D721Med (cell line): Measurements from ENCODE around the gene ZSCAN10.

Experiments
- DNase-seq: peaks from one replicate; pipeline ENCODE4 v3.0.0; 2011; ENCODE audit warnings: low spot score; ENCODE audit not compliant: insufficient read length
- FAIRE-seq: peaks from 2 replicates; lab custom pipeline; 2011; peaks lifted over from hg19 to GRCh38; lab: Jason Lieb, UNC
- CTCF ChIP-seq: IDR thresholded peaks from 2 replicates; pipeline ENCODE4 v1.5.1; 2012; ENCODE audit warnings: mild to moderate bottlenecking, control low read depth; ENCODE audit not compliant: insufficient read depth; ENCODE audit errors: missing control alignments

The ZSCAN10 gene

GRCh38 chr16:3121851-3122467 lies 22.9 kb upstream of the ZSCAN10 start:
- FAIRE-seq (no peak), DNase-seq (peak; percentile 4)
- TF ChIP-seq CTCF, result no peak

GRCh38 chr16:3120435-3120834 lies 21.3 kb upstream of the ZSCAN10 start:
- FAIRE-seq (no peak), DNase-seq (peak; percentile 2)
- TF ChIP-seq CTCF, result no peak

GRCh38 chr16:3119701-3120408 lies 20.8 kb upstream of the ZSCAN10 start:
- FAIRE-seq, result no peak

GRCh38 chr16:3119286-3119685 lies 20.2 kb upstream of the ZSCAN10 start:
- DNase-seq, result peak; percentile 12
- FAIRE-seq, result no peak
- TF ChIP-seq CTCF, result no peak

More at GRCh38 chr16:3119701-3120408, 20.8 kb upstream of the ZSCAN10 start:
- peak; percentile 1 for DNase-seq
- TF ChIP-seq CTCF, result no peak

- DNase-seq (no peak), FAIRE-seq (no peak)
- TF ChIP-seq CTCF, result no peak
Observed at GRCh38 chr16:3118846-3119245, 19.8 kb upstream of the ZSCAN10 start.

GRCh38 chr16:3118204-3118790 lies 19.2 kb upstream of the ZSCAN10 start:
- peak; percentile 6 for DNase-seq
- TF ChIP-seq CTCF, result no peak
- no peak for FAIRE-seq
